Measurements from ENCODE around the gene C1orf174.

- TF ChIP-seq, protein P1, sequence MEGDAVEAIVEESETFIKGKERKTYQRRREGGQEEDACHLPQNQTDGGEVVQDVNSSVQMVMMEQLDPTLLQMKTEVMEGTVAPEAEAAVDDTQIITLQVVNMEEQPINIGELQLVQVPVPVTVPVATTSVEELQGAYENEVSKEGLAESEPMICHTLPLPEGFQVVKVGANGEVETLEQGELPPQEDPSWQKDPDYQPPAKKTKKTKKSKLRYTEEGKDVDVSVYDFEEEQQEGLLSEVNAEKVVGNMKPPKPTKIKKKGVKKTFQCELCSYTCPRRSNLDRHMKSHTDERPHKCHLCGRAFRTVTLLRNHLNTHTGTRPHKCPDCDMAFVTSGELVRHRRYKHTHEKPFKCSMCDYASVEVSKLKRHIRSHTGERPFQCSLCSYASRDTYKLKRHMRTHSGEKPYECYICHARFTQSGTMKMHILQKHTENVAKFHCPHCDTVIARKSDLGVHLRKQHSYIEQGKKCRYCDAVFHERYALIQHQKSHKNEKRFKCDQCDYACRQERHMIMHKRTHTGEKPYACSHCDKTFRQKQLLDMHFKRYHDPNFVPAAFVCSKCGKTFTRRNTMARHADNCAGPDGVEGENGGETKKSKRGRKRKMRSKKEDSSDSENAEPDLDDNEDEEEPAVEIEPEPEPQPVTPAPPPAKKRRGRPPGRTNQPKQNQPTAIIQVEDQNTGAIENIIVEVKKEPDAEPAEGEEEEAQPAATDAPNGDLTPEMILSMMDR (IDR thresholded peaks at IDR 0.05) = no peak
- no peak for TF ChIP-seq POLR2A (IDR thresholded peaks at IDR 0.05)
Measured at GRCh38 chr1:3851292-3851691, 48.8 kb downstream of the C1orf174 start.
